Measurements from ENCODE around the gene MYH16.

- TF ChIP-seq EZH2 (IDR thresholded peaks at IDR 0.05; ENCODE audit: insufficient read depth, poor library complexity, severe bottlenecking) (no peak), EZH2phosphoT487 (IDR thresholded peaks at IDR 0.05; ENCODE audit: insufficient read depth, low read depth) (no peak)
Measured at GRCh38 chr7:99310004-99310403, 37.4 kb downstream of the MYH16 start.

All from GM23248 (cell line).